ENCODE measurements around the gene RPA3.
A peak's percentile ranks its signal among the peaks of the same experiment; 100 is the strongest.

RPA3 gene

GRCh38 chr7:7688310-7688709, 30.1 kb downstream of the RPA3 start:
- Histone ChIP-seq H3K4me2 (ENCODE audit: low read length) (no peak overlapping the region), H3K79me2 (ENCODE audit: insufficient read depth, low read length) (no peaks in the 10 kb centered on the region), H3K9me2 (ENCODE audit: low read depth, low read length) (no peaks in the 10 kb centered on the region; the same call in 1 of the 2 replicates), H3K4me1 (ENCODE audit: insufficient read depth, low read length, severe bottlenecking) (peaks cover 12% of the 10 kb centered on the region), H2AFZ (ENCODE audit: low read length) (no peak overlapping the region), H3K36me3 (ENCODE audit: insufficient read depth, low read length) (no peaks in the 10 kb centered on the region), H3K27ac (ENCODE audit: low read depth, low read length, poor library complexity, severe bottlenecking) (no peak overlapping the region), H3F3A (ENCODE audit: insufficient read depth, low read length) (no peaks in the 10 kb centered on the region), H3K4me3 (ENCODE audit: low read depth, low read length, poor library complexity, severe bottlenecking) (no peak overlapping the region), H3K27me3 (ENCODE audit: insufficient read depth, low read length) (no peaks in the 10 kb centered on the region), H4K20me1 (ENCODE audit: insufficient read depth, low read length) (no peaks in the 10 kb centered on the region), H3K9me3 (ENCODE audit: low read length) (no peaks in the 10 kb centered on the region), H3K9ac (ENCODE audit: low read length) (no peak overlapping the region)
- TF ChIP-seq EZH2 (IDR thresholded peaks at IDR 0.05; ENCODE audit: borderline replicate concordance, low read length): no peak
- TF ChIP-seq CTCF (IDR thresholded peaks at IDR 0.05; ENCODE audit: low read length): no peak

- H3K27me3 ChIP-seq (ENCODE audit: insufficient read depth, low read length): no peaks in the 10 kb centered on the region
- H3K27ac ChIP-seq (ENCODE audit: low read depth, low read length, poor library complexity, severe bottlenecking): no peak overlapping the region
- no peaks in the 10 kb centered on the region for H3K9me3 ChIP-seq (ENCODE audit: low read length)
- H3F3A ChIP-seq (ENCODE audit: insufficient read depth, low read length): no peaks in the 10 kb centered on the region
- H4K20me1 ChIP-seq (ENCODE audit: insufficient read depth, low read length): no peaks in the 10 kb centered on the region
- no peak overlapping the region for H2AFZ ChIP-seq (ENCODE audit: low read length)
- no peaks in the 10 kb centered on the region for H3K79me2 ChIP-seq (ENCODE audit: insufficient read depth, low read length)
- no peak overlapping the region for H3K9ac ChIP-seq (ENCODE audit: low read length)
- no peak for TF ChIP-seq CTCF (IDR thresholded peaks at IDR 0.05; ENCODE audit: low read length)
- no peak for TF ChIP-seq EZH2 (IDR thresholded peaks at IDR 0.05; ENCODE audit: borderline replicate concordance, low read length)
- no peak overlapping the region for H3K4me2 ChIP-seq (ENCODE audit: low read length)
- H3K36me3 ChIP-seq (ENCODE audit: insufficient read depth, low read length): no peaks in the 10 kb centered on the region
- peaks cover 14% of the 10 kb centered on the region for H3K4me1 ChIP-seq (ENCODE audit: insufficient read depth, low read length, severe bottlenecking)
- no peaks in the 10 kb centered on the region; the same call in 1 of the 2 replicates for H3K9me2 ChIP-seq (ENCODE audit: low read depth, low read length)
- no peak overlapping the region for H3K4me3 ChIP-seq (ENCODE audit: low read depth, low read length, poor library complexity, severe bottlenecking)
Observed at GRCh38 chr7:7687800-7688199, 30.6 kb downstream of the RPA3 start.

DNA sequence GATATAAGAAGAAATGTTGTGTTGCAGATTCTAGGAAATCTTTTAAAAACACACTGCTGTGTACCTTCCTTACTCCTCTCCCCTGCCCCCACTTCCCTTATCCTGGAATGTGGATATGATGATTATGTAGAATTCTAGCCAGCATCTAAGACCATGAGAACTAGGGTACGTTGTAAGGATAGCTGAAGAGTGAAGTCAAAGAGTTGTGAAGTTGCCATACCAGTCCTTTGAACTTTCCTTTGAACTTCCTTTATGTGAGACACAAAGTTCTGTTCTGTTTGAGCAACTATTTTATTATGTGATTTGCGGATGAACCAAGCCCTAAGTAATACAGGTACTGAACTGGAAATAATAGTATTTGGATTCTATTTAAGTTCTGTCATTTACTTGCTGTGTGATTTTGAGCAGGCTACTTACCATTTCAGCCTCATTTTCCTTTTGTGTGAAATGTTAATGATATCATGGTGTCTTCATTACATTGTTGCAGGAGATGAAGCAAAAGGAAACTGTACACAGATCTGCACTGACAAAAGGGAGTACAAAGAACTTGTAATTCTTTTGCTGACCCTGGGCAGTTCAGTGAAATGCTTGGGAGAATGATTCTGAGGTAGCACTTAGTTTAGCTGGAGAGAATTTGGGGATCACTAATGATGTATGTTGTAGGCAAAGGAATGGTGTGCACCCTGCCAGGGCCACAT, 31.4 kb downstream of the RPA3 start:
- Histone ChIP-seq H3K4me1 (ENCODE audit: insufficient read depth, low read length, severe bottlenecking) (peaks cover 23% of the 10 kb centered on the region), H3K36me3 (ENCODE audit: insufficient read depth, low read length) (no peaks in the 10 kb centered on the region), H4K20me1 (ENCODE audit: insufficient read depth, low read length) (no peaks in the 10 kb centered on the region), H3K79me2 (ENCODE audit: insufficient read depth, low read length) (no peaks in the 10 kb centered on the region), H3F3A (ENCODE audit: insufficient read depth, low read length) (no peaks in the 10 kb centered on the region), H2AFZ (ENCODE audit: low read length) (no peak overlapping the region), H3K27me3 (ENCODE audit: insufficient read depth, low read length) (no peaks in the 10 kb centered on the region), H3K9me2 (ENCODE audit: low read depth, low read length) (no peaks in the 10 kb centered on the region; the same call in 1 of the 2 replicates), H3K9ac (ENCODE audit: low read length) (no peak overlapping the region), H3K4me2 (ENCODE audit: low read length) (no peak overlapping the region), H3K27ac (ENCODE audit: low read depth, low read length, poor library complexity, severe bottlenecking) (peak overlapping the region; percentile 5), H3K9me3 (ENCODE audit: low read length) (no peaks in the 10 kb centered on the region), H3K4me3 (ENCODE audit: low read depth, low read length, poor library complexity, severe bottlenecking) (no peak overlapping the region)
- TF ChIP-seq CTCF (IDR thresholded peaks at IDR 0.05; ENCODE audit: low read length): no peak
- TF ChIP-seq EZH2 (IDR thresholded peaks at IDR 0.05; ENCODE audit: borderline replicate concordance, low read length): no peak

Data from OCI-LY1 (cell line).